ENCODE measurements around the gene AGAP1. TPM values are rescaled to one million over a fixed set of nuclear protein-coding genes. Genes with fewer than 3 reads are reported as not detected.

AGAP1 gene
- total and polyA plus RNA-seq, 4 donors, result 2.0 to 8.5 (median 5.4) TPM

DNA sequence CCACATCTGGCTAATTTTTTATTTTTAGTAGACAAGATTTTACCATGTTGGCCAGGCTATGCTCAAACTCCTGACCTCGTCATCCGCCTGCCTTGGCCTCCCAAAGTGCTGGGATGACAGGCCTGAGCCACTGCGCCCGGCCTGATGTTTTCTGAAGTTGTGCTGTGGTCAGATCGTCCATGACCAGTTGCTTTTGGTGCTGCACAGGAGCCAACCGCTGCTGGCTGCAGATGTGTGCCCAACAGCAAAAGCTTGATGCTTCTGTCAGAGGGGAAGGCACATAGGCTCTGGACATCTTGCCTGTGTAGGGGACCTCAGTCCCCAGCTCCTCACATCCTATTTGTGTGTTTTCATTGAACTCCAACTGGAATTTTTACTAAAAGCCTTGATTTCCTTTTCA, 218.3 kb downstream of the AGAP1 start:
- no peak overlapping the region for H3K4me3 ChIP-seq (ENCODE audit: low read depth in 1 of 3, low read length in 3 of 3)
- H3K36me3 ChIP-seq (ENCODE audit: control insufficient read depth in 4 of 4, insufficient read depth in 3 of 4, low read depth in 1 of 4, low read length in 3 of 4), result no peaks in the 10 kb centered on the region
- H3K27ac ChIP-seq (ENCODE audit: low read depth in 1 of 2, low read length in 2 of 2), result no peak overlapping the region
- H3K9ac ChIP-seq (ENCODE audit: low read depth in 1 of 2, low read length in 2 of 2), result no peak overlapping the region
- DNase-seq (ENCODE audit: low spot score), result no peak
- no peaks in the 10 kb centered on the region for H3K9me3 ChIP-seq (ENCODE audit: control insufficient read depth in 4 of 4, low read length in 3 of 4)
- H3K27me3 ChIP-seq (ENCODE audit: control insufficient read depth in 4 of 4, insufficient read depth in 4 of 4, low read length in 3 of 4), result no peaks in the 10 kb centered on the region
- H3K4me1 ChIP-seq (ENCODE audit: control insufficient read depth in 4 of 4, insufficient read depth in 4 of 4, low read length in 3 of 4), result no peaks in the 10 kb centered on the region
- no peak for TF ChIP-seq ZBTB33 (IDR thresholded peaks at IDR 0.05)
- 95% methylated on average over 6 of the region's 6 CpGs for WGBS

GRCh38 chr2:235713189-235713588, 219.3 kb downstream of the AGAP1 start:
- no peaks in the 10 kb centered on the region for H3K9me3 ChIP-seq (ENCODE audit: control insufficient read depth in 4 of 4, low read length in 3 of 4)
- DNase-seq (ENCODE audit: low spot score), result no peak
- no peaks in the 10 kb centered on the region for H3K4me1 ChIP-seq (ENCODE audit: control insufficient read depth in 4 of 4, insufficient read depth in 4 of 4, low read length in 3 of 4)
- H3K36me3 ChIP-seq (ENCODE audit: control insufficient read depth in 4 of 4, insufficient read depth in 3 of 4, low read depth in 1 of 4, low read length in 3 of 4), result no peaks in the 10 kb centered on the region
- 96% methylated on average over 9 of the region's 9 CpGs for WGBS
- no peak overlapping the region for H3K9ac ChIP-seq (ENCODE audit: low read depth in 1 of 2, low read length in 2 of 2)
- H3K27me3 ChIP-seq (ENCODE audit: control insufficient read depth in 4 of 4, insufficient read depth in 4 of 4, low read length in 3 of 4), result no peaks in the 10 kb centered on the region
- no peak overlapping the region for H3K4me3 ChIP-seq (ENCODE audit: low read depth in 1 of 3, low read length in 3 of 3)
- H3K27ac ChIP-seq (ENCODE audit: low read depth in 1 of 2, low read length in 2 of 2), result no peak overlapping the region
- no peak for TF ChIP-seq GABPA (IDR thresholded peaks at IDR 0.05 in 1 of 2, conservative IDR thresholded peaks at IDR 0.05 in 1 of 2)

- Histone ChIP-seq H3K9ac (ENCODE audit: low read depth in 1 of 2, low read length in 2 of 2) (no peak overlapping the region), H3K27ac (ENCODE audit: low read depth in 1 of 2, low read length in 2 of 2) (no peak overlapping the region), H3K4me1 (ENCODE audit: control insufficient read depth in 4 of 4, insufficient read depth in 4 of 4, low read length in 3 of 4) (no peaks in the 10 kb centered on the region), H3K4me3 (ENCODE audit: low read depth in 1 of 3, low read length in 3 of 3) (no peak overlapping the region), H3K27me3 (ENCODE audit: control insufficient read depth in 4 of 4, insufficient read depth in 4 of 4, low read length in 3 of 4) (no peaks in the 10 kb centered on the region), H3K36me3 (ENCODE audit: control insufficient read depth in 4 of 4, insufficient read depth in 3 of 4, low read depth in 1 of 4, low read length in 3 of 4) (no peaks in the 10 kb centered on the region), H3K9me3 (ENCODE audit: control insufficient read depth in 4 of 4, low read length in 3 of 4) (no peaks in the 10 kb centered on the region)
- TF ChIP-seq RAD21 (IDR thresholded peaks at IDR 0.05), result no peak
- TF ChIP-seq ATF3 (IDR thresholded peaks at IDR 0.05), result no peak
- no peak for TF ChIP-seq NR2F2 (IDR thresholded peaks at IDR 0.05)
- TF ChIP-seq HNF4G (IDR thresholded peaks at IDR 0.05), result no peak
- no peak for TF ChIP-seq JUND (IDR thresholded peaks at IDR 0.05)
- no peak for TF ChIP-seq HNF4A (conservative IDR thresholded peaks at IDR 0.05)
- TF ChIP-seq TAF1 (conservative IDR thresholded peaks at IDR 0.05), result no peak
- TF ChIP-seq SP1 (IDR thresholded peaks at IDR 0.05), result no peak
- TF ChIP-seq GABPA (IDR thresholded peaks at IDR 0.05 in 1 of 2, conservative IDR thresholded peaks at IDR 0.05 in 1 of 2), result no peak
- TF ChIP-seq, protein P1, sequence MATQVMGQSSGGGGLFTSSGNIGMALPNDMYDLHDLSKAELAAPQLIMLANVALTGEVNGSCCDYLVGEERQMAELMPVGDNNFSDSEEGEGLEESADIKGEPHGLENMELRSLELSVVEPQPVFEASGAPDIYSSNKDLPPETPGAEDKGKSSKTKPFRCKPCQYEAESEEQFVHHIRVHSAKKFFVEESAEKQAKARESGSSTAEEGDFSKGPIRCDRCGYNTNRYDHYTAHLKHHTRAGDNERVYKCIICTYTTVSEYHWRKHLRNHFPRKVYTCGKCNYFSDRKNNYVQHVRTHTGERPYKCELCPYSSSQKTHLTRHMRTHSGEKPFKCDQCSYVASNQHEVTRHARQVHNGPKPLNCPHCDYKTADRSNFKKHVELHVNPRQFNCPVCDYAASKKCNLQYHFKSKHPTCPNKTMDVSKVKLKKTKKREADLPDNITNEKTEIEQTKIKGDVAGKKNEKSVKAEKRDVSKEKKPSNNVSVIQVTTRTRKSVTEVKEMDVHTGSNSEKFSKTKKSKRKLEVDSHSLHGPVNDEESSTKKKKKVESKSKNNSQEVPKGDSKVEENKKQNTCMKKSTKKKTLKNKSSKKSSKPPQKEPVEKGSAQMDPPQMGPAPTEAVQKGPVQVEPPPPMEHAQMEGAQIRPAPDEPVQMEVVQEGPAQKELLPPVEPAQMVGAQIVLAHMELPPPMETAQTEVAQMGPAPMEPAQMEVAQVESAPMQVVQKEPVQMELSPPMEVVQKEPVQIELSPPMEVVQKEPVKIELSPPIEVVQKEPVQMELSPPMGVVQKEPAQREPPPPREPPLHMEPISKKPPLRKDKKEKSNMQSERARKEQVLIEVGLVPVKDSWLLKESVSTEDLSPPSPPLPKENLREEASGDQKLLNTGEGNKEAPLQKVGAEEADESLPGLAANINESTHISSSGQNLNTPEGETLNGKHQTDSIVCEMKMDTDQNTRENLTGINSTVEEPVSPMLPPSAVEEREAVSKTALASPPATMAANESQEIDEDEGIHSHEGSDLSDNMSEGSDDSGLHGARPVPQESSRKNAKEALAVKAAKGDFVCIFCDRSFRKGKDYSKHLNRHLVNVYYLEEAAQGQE (IDR thresholded peaks at IDR 0.05), result no peak
- no peak for TF ChIP-seq YY1 (IDR thresholded peaks at IDR 0.05)
- TF ChIP-seq FOXA1 (IDR thresholded peaks at IDR 0.05), result no peak
- DNase-seq (ENCODE audit: low spot score), result no peak
- 95% methylated on average over 10 of the region's 10 CpGs for WGBS
These were observed 221.8 kb downstream of the AGAP1 start for GRCh38 chr2:235715601-235716000.

Measured in liver (tissue), 9 donors.